Lower lobe of right lung (tissue), 2 donors: Measurements from ENCODE around the gene SLC9A8. TPM values are rescaled to one million over a fixed set of nuclear protein-coding genes. Genes with fewer than 3 reads are reported as not detected.

Experiments
- ATAC-seq, 2 donors: fragments of 200-7000 bp; cut with Tn5 transposase; one replicate each; pipeline ENCODE4 v1.9.1; 2020 to 2022; ENCODE audit warnings: mild to moderate bottlenecking in 2 of 2, moderate library complexity in 2 of 2
- DNase-seq: peaks from one replicate; pipeline ENCODE4 v3.0.0-alpha.2; 2020
- H3K27ac ChIP-seq: fragments of 200-600 bp; one replicate; pipeline ENCODE4 v1.8.0; 2022
- H3K27me3 ChIP-seq: fragments of 200-600 bp; one replicate; pipeline ENCODE4 v1.8.0; 2022; ENCODE audit warnings: low read depth
- H3K36me3 ChIP-seq: fragments of 200-600 bp; one replicate; pipeline ENCODE4 v1.8.0; 2022; ENCODE audit warnings: mild to moderate bottlenecking
- H3K4me1 ChIP-seq: fragments of 200-600 bp; one replicate; pipeline ENCODE4 v1.8.0; 2022
- H3K4me3 ChIP-seq: fragments of 200-600 bp; one replicate; pipeline ENCODE4 v1.8.0; 2022; ENCODE audit warnings: mild to moderate bottlenecking
- H3K9me3 ChIP-seq: fragments of 200-600 bp; one replicate; pipeline ENCODE4 v1.8.0; 2022
- CTCF ChIP-seq: fragments of 200-600 bp; IDR thresholded peaks from one replicate; pipeline ENCODE4 v1.8.0; 2022; ENCODE audit warnings: antibody characterized with exemption, mild to moderate bottlenecking
- intact Hi-C: fragments of 100-400 bp; cut with DNase I; formaldehyde crosslinking; loops from one replicate; pipeline ENCODE4 v1.11.0; 2022
- total RNA-seq: library from RNA; stranded (reverse); fragmentation: NEBNext Ultra II Directional; extraction: Animal tissue kit (Norgen Biotek cat#: 25700); gene quantifications from one replicate; pipeline ENCODE4 v1.2.1, GENCODE V29; 2021
- donor health status: DM: no; HTN: yes; CAD: no; lungs with severe emphysema.

SLC9A8 gene
- total RNA-seq, 1 donor from 2014 or later: 17.7 TPM

DNA sequence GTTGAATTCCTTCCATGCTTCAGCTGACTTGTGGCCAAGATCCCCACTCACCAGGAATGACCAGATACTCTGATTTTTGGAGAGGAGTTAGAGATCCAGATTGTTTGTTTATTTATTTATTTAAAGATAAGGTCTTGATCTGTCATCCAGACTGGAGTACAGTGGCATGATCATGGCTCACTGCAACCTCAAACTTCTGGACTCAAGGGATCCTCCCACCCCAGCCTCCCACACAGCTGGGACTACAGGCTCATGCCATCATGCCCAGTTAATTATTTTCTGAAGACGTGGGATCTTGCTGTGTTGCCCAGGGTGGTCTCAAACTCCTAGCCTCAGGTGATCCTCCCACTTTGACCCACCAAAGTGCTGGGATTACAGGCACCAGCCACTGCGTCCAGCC lies 106.8 kb downstream of the SLC9A8 start:
- peaks cover 5% of the 10 kb centered on the region for H3K4me1 ChIP-seq
- intact Hi-C loops: no loop called here
- no peak overlapping the region for H3K27ac ChIP-seq
- H3K27me3 ChIP-seq: no peaks in the 10 kb centered on the region
- no peak overlapping the region for H3K4me3 ChIP-seq
- ATAC-seq: no peak
- DNase-seq: no peak
- TF ChIP-seq CTCF: no peak
- no peaks in the 10 kb centered on the region for H3K36me3 ChIP-seq
- H3K9me3 ChIP-seq: no peaks in the 10 kb centered on the region

DNA sequence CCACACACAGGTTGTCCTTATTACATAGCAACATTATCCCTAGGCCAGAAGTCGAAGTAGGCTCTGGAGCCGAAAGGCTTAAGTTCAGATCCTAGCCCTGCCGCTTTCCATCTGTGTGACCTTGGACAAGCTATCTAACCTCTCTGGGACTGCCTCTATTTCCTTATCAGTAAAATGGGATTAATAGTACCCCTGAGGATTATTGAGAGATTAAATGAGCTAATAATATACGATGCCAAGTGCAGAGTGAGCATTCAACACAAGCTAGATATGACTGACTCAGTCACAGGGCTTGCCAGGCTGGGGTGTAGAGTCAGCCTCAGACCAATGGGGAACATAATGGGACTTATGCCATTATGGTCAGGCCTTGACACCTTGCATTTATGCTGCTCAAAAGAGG lies 111.6 kb downstream of the SLC9A8 start:
- no peaks in the 10 kb centered on the region for H3K36me3 ChIP-seq
- H3K4me1 ChIP-seq: peaks cover 6% of the 10 kb centered on the region
- no peaks in the 10 kb centered on the region for H3K27me3 ChIP-seq
- TF ChIP-seq CTCF: no peak
- no peak overlapping the region for H3K27ac ChIP-seq
- H3K9me3 ChIP-seq: no peaks in the 10 kb centered on the region
- no peak overlapping the region for H3K4me3 ChIP-seq
- no peak for ATAC-seq
- intact Hi-C loops: no loop called here
- no peak for DNase-seq

DNA sequence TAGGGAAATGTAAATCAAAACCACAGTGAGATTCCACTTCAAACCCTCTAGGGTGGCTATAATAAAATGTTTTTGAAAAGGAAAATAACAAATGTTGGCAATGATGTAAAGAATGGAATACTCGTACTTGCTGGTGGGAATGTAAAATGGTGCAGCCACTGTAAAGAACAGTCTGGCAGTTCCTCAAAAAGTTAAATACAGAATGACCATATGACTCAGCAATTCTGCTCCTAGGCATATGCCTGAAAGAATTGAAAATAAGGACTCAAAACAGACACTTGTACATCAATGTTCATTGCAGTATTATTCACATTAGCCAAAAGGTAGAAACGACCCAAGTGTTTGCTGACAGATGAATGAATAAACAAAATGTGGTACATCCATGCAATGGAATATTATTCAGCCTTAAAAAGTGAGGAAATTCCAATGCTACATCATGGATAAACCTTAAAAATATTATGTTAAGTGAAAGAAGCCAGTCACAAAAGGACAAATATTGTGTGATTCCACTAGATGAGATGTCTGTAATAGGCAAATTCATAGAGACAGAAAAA lies 113.3 kb downstream of the SLC9A8 start:
- no peak for TF ChIP-seq CTCF
- peaks cover 6% of the 10 kb centered on the region for H3K4me1 ChIP-seq
- ATAC-seq: no peak
- H3K9me3 ChIP-seq: no peaks in the 10 kb centered on the region
- no peaks in the 10 kb centered on the region for H3K36me3 ChIP-seq
- H3K4me3 ChIP-seq: no peak overlapping the region
- no peaks in the 10 kb centered on the region for H3K27me3 ChIP-seq
- no peak for DNase-seq
- H3K27ac ChIP-seq: no peak overlapping the region
- intact Hi-C loops: no loop called here

DNA sequence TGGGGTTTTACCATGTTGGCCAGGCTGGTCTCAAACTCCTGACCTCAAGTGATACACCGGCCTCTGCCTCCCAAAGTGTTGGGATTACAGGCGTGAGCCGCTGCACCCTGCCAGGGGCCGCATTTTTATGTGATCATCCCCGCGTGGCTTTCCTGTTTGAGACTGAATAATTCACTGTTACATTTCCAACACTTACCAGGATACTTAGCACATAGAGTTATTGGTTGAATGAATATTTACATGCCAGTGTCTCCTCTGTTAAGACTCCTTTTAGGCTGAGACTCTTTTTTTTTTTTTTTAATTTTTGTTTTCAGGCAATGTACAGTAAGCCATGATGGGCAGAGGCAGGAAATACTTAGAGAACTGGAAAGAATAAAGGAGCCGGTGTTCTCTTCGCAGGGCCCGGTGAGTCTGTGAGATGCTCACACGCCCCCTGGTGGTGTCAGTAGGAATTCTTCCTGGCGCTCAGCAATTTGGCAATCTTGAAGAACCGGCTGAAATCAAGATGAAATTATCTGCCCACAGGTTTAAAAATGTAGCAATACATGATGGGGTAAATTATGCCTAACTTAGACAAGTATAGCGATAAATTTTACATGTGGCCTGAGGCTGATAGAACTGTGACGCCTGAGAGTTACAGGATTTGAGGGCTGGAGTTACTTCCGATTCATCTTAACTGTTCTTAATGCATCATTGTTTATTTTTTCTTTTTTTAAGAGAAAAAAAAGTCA lies 115.9 kb downstream of the SLC9A8 start:
- Histone ChIP-seq H3K36me3 (no peaks in the 10 kb centered on the region), H3K9me3 (no peaks in the 10 kb centered on the region), H3K4me1 (peaks cover 6% of the 10 kb centered on the region), H3K4me3 (no peak overlapping the region), H3K27me3 (no peaks in the 10 kb centered on the region), H3K27ac (no peak overlapping the region)
- peak; percentile 83 for DNase-seq
- intact Hi-C loops: no loop called here
- peak; percentile 93 to 94 for ATAC-seq
- peak; percentile 95 for TF ChIP-seq CTCF

DNA sequence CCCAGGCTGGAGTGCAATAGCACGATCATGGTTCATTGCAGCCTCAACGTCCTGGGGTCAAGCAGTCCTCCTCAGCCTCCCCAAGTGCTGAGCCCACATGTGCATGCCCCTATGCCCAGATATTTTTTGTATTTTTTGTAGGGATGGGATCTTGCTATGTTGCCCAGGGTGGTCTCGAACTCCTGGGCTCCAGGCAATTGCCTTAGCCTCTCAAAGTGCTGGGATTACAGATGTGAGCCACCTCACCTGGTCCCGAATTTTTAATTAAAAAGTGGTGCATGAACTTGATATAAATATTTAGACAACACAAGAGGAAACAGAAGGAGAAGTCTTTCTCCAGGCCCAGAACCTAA lies 116.5 kb downstream of the SLC9A8 start:
- H3K9me3 ChIP-seq: no peaks in the 10 kb centered on the region
- intact Hi-C loops: no loop called here
- no peaks in the 10 kb centered on the region for H3K36me3 ChIP-seq
- H3K4me3 ChIP-seq: no peak overlapping the region
- no peak for TF ChIP-seq CTCF
- no peaks in the 10 kb centered on the region for H3K27me3 ChIP-seq
- peaks cover 6% of the 10 kb centered on the region for H3K4me1 ChIP-seq
- no peak for DNase-seq
- ATAC-seq: no peak
- no peak overlapping the region for H3K27ac ChIP-seq
